ENCODE measurements around the gene NPAS3. TPM values are rescaled to one million over a fixed set of nuclear protein-coding genes. Genes with fewer than 3 reads are reported as not detected.

Gene NPAS3
- total RNA-seq, 4 donors from 2014 or later: 1.5 to 12.3 (median 3.4) TPM

- Histone ChIP-seq H3K27me3 (no peaks in the 10 kb centered on the region), H3K4me3 (no peak overlapping the region), H3K27ac (no peak overlapping the region), H3K9me3 (no peaks in the 10 kb centered on the region), H3K4me1 (no peaks in the 10 kb centered on the region), H3K36me3 (no peaks in the 10 kb centered on the region)
- 76 to 80% methylated on average over 7 of the region's 7 CpGs for WGBS, 2 donors
- TF ChIP-seq, protein P1, sequence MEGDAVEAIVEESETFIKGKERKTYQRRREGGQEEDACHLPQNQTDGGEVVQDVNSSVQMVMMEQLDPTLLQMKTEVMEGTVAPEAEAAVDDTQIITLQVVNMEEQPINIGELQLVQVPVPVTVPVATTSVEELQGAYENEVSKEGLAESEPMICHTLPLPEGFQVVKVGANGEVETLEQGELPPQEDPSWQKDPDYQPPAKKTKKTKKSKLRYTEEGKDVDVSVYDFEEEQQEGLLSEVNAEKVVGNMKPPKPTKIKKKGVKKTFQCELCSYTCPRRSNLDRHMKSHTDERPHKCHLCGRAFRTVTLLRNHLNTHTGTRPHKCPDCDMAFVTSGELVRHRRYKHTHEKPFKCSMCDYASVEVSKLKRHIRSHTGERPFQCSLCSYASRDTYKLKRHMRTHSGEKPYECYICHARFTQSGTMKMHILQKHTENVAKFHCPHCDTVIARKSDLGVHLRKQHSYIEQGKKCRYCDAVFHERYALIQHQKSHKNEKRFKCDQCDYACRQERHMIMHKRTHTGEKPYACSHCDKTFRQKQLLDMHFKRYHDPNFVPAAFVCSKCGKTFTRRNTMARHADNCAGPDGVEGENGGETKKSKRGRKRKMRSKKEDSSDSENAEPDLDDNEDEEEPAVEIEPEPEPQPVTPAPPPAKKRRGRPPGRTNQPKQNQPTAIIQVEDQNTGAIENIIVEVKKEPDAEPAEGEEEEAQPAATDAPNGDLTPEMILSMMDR (IDR thresholded peaks at IDR 0.05): no peak
- no peak for TF ChIP-seq EP300 (IDR thresholded peaks at IDR 0.05)
- TF ChIP-seq POLR2A (IDR thresholded peaks at IDR 0.05): no peak
- no peak for DNase-seq (ENCODE audit: low spot score in 2 of 2)
These were observed 771.6 kb downstream of the NPAS3 start for GRCh38 chr14:33710273-33710672.

GRCh38 chr14:33711194-33711593 lies 772.5 kb downstream of the NPAS3 start:
- no peak for TF ChIP-seq EP300 (IDR thresholded peaks at IDR 0.05)
- no peaks in the 10 kb centered on the region for H3K36me3 ChIP-seq
- no peaks in the 10 kb centered on the region for H3K9me3 ChIP-seq
- DNase-seq (ENCODE audit: low spot score in 2 of 2): no peak
- no peak overlapping the region for H3K27ac ChIP-seq
- WGBS, 2 donors: 87 to 89% methylated on average over 11 of the region's 11 CpGs
- H3K27me3 ChIP-seq: no peaks in the 10 kb centered on the region
- H3K4me1 ChIP-seq: no peaks in the 10 kb centered on the region
- no peak overlapping the region for H3K4me3 ChIP-seq

DNA sequence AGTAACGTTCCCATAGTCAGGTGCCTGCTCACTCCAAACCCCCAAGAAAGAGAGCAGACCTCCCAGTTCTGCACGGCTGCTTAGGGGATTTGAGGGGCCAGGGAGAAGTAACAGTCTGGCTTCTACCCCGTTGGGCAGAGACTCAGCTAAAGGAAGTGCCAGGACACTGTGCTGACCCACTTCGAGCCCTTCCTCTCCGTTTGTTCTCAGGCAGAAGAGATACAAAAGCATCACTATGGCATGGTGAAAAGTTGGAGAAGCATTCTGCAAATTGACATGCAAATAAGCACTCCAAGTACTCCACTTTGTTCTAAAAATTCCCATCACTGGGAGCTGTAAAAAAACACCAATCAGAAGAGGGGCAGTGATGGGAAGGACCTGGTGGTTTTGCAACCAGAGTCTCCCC lies 773.1 kb downstream of the NPAS3 start:
- no peak overlapping the region for H3K27ac ChIP-seq
- no peaks in the 10 kb centered on the region for H3K9me3 ChIP-seq
- no peaks in the 10 kb centered on the region for H3K36me3 ChIP-seq
- H3K4me3 ChIP-seq: no peak overlapping the region
- H3K27me3 ChIP-seq: no peaks in the 10 kb centered on the region
- TF ChIP-seq POLR2A (IDR thresholded peaks at IDR 0.05) (no peak), EP300 (IDR thresholded peaks at IDR 0.05) (no peak)
- TF ChIP-seq, protein P1 (IDR thresholded peaks at IDR 0.05): no peak
- no peak for DNase-seq (ENCODE audit: low spot score in 2 of 2)
- H3K4me1 ChIP-seq: no peaks in the 10 kb centered on the region
- 69% methylated on average over 5 of the region's 5 CpGs for WGBS, 2 donors

DNA sequence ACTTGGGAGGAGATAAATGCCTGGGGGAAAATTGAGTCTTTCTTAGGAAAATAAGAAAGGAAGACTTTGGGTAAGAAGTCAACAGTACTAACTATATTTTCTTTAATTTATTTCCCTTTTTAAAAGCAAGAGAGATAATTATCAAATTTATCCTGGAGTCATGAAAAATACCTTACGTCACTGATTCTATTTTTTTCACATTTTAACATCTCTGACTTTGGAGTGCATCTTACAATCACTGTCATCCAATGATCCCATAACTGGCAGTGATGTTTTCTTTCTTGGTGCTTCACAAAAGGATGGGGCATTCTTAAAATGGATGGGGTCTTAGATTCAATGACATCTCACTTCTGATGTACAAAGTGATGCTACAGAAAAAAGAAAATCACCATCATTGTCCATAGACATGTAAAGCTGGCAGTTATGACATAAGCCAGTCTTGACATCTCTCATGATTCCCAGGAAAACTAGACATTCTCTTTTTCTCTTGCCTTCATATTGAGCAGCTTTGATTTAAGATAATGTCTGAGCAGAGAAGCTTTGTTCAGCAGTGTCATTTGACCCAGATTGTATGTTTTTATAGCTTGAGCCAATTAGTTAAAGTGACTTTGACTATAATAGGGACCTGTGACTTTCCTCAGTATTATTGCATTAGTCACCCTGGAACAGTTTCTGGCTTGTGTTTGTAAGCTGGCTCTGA lies 776.0 kb downstream of the NPAS3 start:
- TF ChIP-seq POLR2A (IDR thresholded peaks at IDR 0.05) (no peak), EP300 (IDR thresholded peaks at IDR 0.05) (no peak)
- TF ChIP-seq, protein P1 (IDR thresholded peaks at IDR 0.05): no peak
- WGBS, 2 donors: 91 to 92% methylated on average over 1 of the region's 1 CpG
- DNase-seq (ENCODE audit: low spot score in 2 of 2): no peak

GRCh38 chr14:33715227-33715528 lies 776.5 kb downstream of the NPAS3 start:
- Histone ChIP-seq H3K36me3 (no peaks in the 10 kb centered on the region), H3K9me3 (no peaks in the 10 kb centered on the region), H3K27ac (no peak overlapping the region), H3K27me3 (no peaks in the 10 kb centered on the region), H3K4me1 (no peaks in the 10 kb centered on the region), H3K4me3 (no peak overlapping the region)
- WGBS, 2 donors: 100% methylated on average over 1 of the region's 1 CpG
- TF ChIP-seq POLR2A (IDR thresholded peaks at IDR 0.05) (no peak), EP300 (IDR thresholded peaks at IDR 0.05) (no peak)
- TF ChIP-seq, protein P1 (IDR thresholded peaks at IDR 0.05): no peak
- DNase-seq (ENCODE audit: low spot score in 2 of 2): no peak

More for the DNA sequence above, 776.0 kb downstream of the NPAS3 start:
- H3K4me3 ChIP-seq: no peak overlapping the region
- no peaks in the 10 kb centered on the region for H3K4me1 ChIP-seq
- no peaks in the 10 kb centered on the region for H3K27me3 ChIP-seq
- no peak overlapping the region for H3K27ac ChIP-seq
- H3K9me3 ChIP-seq: no peaks in the 10 kb centered on the region
- no peaks in the 10 kb centered on the region for H3K36me3 ChIP-seq

- Histone ChIP-seq H3K4me3 (no peak overlapping the region), H3K36me3 (no peaks in the 10 kb centered on the region), H3K4me1 (no peaks in the 10 kb centered on the region), H3K27me3 (no peaks in the 10 kb centered on the region), H3K9me3 (no peaks in the 10 kb centered on the region), H3K27ac (no peak overlapping the region)
- WGBS, 2 donors: 44 to 55% methylated on average over 2 of the region's 2 CpGs
- TF ChIP-seq, protein P1 (IDR thresholded peaks at IDR 0.05): no peak
- no peak for TF ChIP-seq EP300 (IDR thresholded peaks at IDR 0.05)
- TF ChIP-seq POLR2A (IDR thresholded peaks at IDR 0.05): no peak
- DNase-seq (ENCODE audit: low spot score in 2 of 2): no peak
These were observed 778.2 kb downstream of the NPAS3 start for GRCh38 chr14:33716921-33717320.

Data from tibial nerve (tissue), 4 donors.